ENCODE measurements around the gene PAPOLA. TPM values are rescaled to one million over a fixed set of nuclear protein-coding genes. Genes with fewer than 3 reads are reported as not detected.

The PAPOLA gene
- total RNA-seq, 6 experiments from 2014 or later = 68.0 to 102 (median 88.1) TPM

- TF ChIP-seq POLR2A (IDR thresholded peaks at IDR 0.05) (no peak), CTCF (IDR thresholded peaks at IDR 0.05) (no peak)
- no peak overlapping the region for H3K4me3 ChIP-seq
- 60% methylated on average over 1 of the region's 6 CpGs for WGBS (ENCODE audit: insufficient coverage, low coverage, low lambda C conversion rate, missing lambda C conversion rate)
- peaks cover 0 to 17% (median 7%) of the 10 kb centered on the region in 4 donors for H3K4me1 ChIP-seq
- no peak for ATAC-seq
- DNase-seq = no peak
- no peaks in the 10 kb centered on the region for H3K9me3 ChIP-seq
- no peaks in the 10 kb centered on the region for H3K27me3 ChIP-seq
- intact Hi-C loops (cut with DNase I) = no loop called here
- H3K36me3 ChIP-seq = no peaks in the 10 kb centered on the region
- no peak overlapping the region for H3K27ac ChIP-seq
Observed at GRCh38 chr14:96578619-96579018, 76.4 kb downstream of the PAPOLA start.

GRCh38 chr14:96579358-96579757 is 77.2 kb downstream of the PAPOLA start:
- no peaks in the 10 kb centered on the region for H3K36me3 ChIP-seq
- no peak overlapping the region for H3K27ac ChIP-seq
- ATAC-seq = no peak
- no peak for DNase-seq
- H3K4me3 ChIP-seq = no peak overlapping the region
- H3K27me3 ChIP-seq = no peaks in the 10 kb centered on the region
- H3K9me3 ChIP-seq = no peaks in the 10 kb centered on the region
- peaks cover 0 to 10% (median 4%) of the 10 kb centered on the region in 4 donors for H3K4me1 ChIP-seq
- WGBS (ENCODE audit: insufficient coverage, low coverage, low lambda C conversion rate, missing lambda C conversion rate) = 82% methylated on average over 2 of the region's 6 CpGs
- TF ChIP-seq POLR2A (IDR thresholded peaks at IDR 0.05) (no peak), CTCF (IDR thresholded peaks at IDR 0.05) (no peak)
- intact Hi-C loops (cut with DNase I) = no loop called here

- 87% methylated on average over 5 of the region's 6 CpGs for WGBS (ENCODE audit: insufficient coverage, low coverage, low lambda C conversion rate, missing lambda C conversion rate)
- Histone ChIP-seq H3K9me3 (no peaks in the 10 kb centered on the region), H3K4me3 (no peak overlapping the region), H3K27me3 (no peaks in the 10 kb centered on the region), H3K4me1 (peaks cover 0 to 6% (median 1%) of the 10 kb centered on the region in 4 donors), H3K36me3 (no peaks in the 10 kb centered on the region), H3K27ac (no peak overlapping the region)
- intact Hi-C loops (cut with DNase I) = loop anchor here in 1 of 2 donors (10.0 kb wide), 1 partner anchor 145 kb away; no protein-coding TSS in a partner anchor
- TF ChIP-seq POLR2A (IDR thresholded peaks at IDR 0.05) = no peak
- no peak for TF ChIP-seq CTCF (IDR thresholded peaks at IDR 0.05)
- ATAC-seq (no peak), DNase-seq (no peak)
Observed at GRCh38 chr14:96579855-96580254, 77.7 kb downstream of the PAPOLA start.

GRCh38 chr14:96580566-96580965 is 78.4 kb downstream of the PAPOLA start:
- WGBS (ENCODE audit: insufficient coverage, low coverage, low lambda C conversion rate, missing lambda C conversion rate) = 56% methylated on average over 6 of the region's 9 CpGs
- H3K27ac ChIP-seq = no peak overlapping the region
- no peak for TF ChIP-seq CTCF (IDR thresholded peaks at IDR 0.05)
- TF ChIP-seq POLR2A (IDR thresholded peaks at IDR 0.05) = no peak
- DNase-seq = no peak
- no peak for ATAC-seq
- H3K27me3 ChIP-seq = no peaks in the 10 kb centered on the region
- H3K4me3 ChIP-seq = no peak overlapping the region
- intact Hi-C loops (cut with DNase I) = loop anchor here in 1 of 2 donors (10.0 kb wide), 1 partner anchor 144 kb away; no protein-coding TSS in a partner anchor
- H3K36me3 ChIP-seq = no peaks in the 10 kb centered on the region
- no peaks in the 10 kb centered on the region for H3K4me1 ChIP-seq
- no peaks in the 10 kb centered on the region for H3K9me3 ChIP-seq

GRCh38 chr14:96581026-96581425 is 78.8 kb downstream of the PAPOLA start:
- WGBS (ENCODE audit: insufficient coverage, low coverage, low lambda C conversion rate, missing lambda C conversion rate) = 77% methylated on average over 6 of the region's 8 CpGs
- Histone ChIP-seq H3K36me3 (no peaks in the 10 kb centered on the region), H3K4me1 (no peaks in the 10 kb centered on the region), H3K27me3 (no peaks in the 10 kb centered on the region), H3K4me3 (no peak overlapping the region), H3K9me3 (no peaks in the 10 kb centered on the region), H3K27ac (no peak overlapping the region)
- intact Hi-C loops (cut with DNase I) = loop anchor here in 1 of 2 donors (10.0 kb wide), 1 partner anchor 144 kb away; no protein-coding TSS in a partner anchor
- ATAC-seq = no peak
- no peak for TF ChIP-seq CTCF (IDR thresholded peaks at IDR 0.05)
- no peak for TF ChIP-seq POLR2A (IDR thresholded peaks at IDR 0.05)
- DNase-seq = no peak
